ENCODE measurements around the gene PCP2.

DNA sequence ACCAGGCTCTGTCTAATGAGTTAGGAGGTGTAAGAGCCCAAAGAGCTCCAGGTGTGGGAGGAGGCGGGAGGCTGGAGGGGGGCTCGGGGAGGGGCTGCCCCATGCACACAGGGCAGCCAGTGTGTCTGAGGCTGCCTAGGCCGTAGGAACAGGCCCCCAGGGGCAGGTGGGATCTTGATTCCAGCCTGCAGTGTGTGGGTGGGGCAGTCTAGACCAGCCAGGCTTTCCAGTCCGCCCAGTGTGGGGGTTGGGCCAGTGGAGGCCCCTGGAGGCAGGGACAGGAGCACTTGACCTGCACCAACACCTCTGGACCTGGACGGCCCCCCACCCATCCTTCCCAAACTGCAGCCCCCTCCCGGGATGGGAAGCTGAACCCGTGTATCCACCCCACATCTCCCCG is 43.3 kb downstream of the PCP2 start:
- TF ChIP-seq EZH2 (IDR thresholded peaks at IDR 0.05; ENCODE audit: insufficient read depth, poor library complexity, severe bottlenecking) (no peak), EZH2phosphoT487 (IDR thresholded peaks at IDR 0.05; ENCODE audit: insufficient read depth, low read depth) (no peak)

All from GM23248 (cell line).